AG04450 (cell line): ENCODE measurements around the gene CLCN5. TPM values are rescaled to one million over a fixed set of nuclear protein-coding genes. Genes with fewer than 3 reads are reported as not detected.

Experiments
- CTCF ChIA-PET: fragments of 300-600, 350-600 bp; formaldehyde crosslinking; extraction: SDS; loops from one replicate; lab custom pipeline; 2022; ENCODE audit warnings: antibody characterized with exemption, inconsistent platforms; lab: Charles Lee
- POLR2A ChIA-PET: fragments of 350-600 bp; formaldehyde crosslinking; extraction: SDS; loops from one replicate; lab custom pipeline; 2021; ENCODE audit warnings: antibody characterized with exemption, inconsistent platforms; lab: Yijun Ruan, JAX
- DNase-seq: peaks from one replicate; pipeline ENCODE4 v3.0.0-alpha.2; 2011; ENCODE audit warnings: low read depth, low spot score
- H3K27ac ChIP-seq: one replicate; pipeline ENCODE4 v1.5.1; 2012; ENCODE audit warnings: low read depth, low read length, control low read depth
- H3K27me3 ChIP-seq: one replicate; pipeline ENCODE4 v1.6.0; 2012; ENCODE audit warnings: low read length; ENCODE audit not compliant: control insufficient read depth, insufficient read depth
- H3K4me3 ChIP-seq: 2 replicates; pipeline ENCODE4 v1.5.1; 2011; ENCODE audit warnings: mild to moderate bottlenecking, low read depth, low read length, control low read depth
- H3K9me3 ChIP-seq: 2 replicates; pipeline ENCODE4 v1.5.1; 2012; ENCODE audit warnings: low read length; ENCODE audit not compliant: control insufficient read depth, insufficient read depth
- polyA plus RNA-seq: library from polyadenylated mRNA; depleted of rRNA; stranded (reverse); fragments of >200 nt; gene quantifications from 2 replicates; pipeline ENCODE4 v1.2.3, GENCODE V29; 2011
- TF ChIP-seq, protein P1 (sequence below): IDR thresholded peaks from 2 replicates; pipeline ENCODE4 v1.5.1; 2011; ENCODE audit warnings: low read depth, low read length, control low read depth, inconsistent platforms

CLCN5 gene
- polyA plus RNA-seq, 1 experiment: 2.2 TPM

DNA sequence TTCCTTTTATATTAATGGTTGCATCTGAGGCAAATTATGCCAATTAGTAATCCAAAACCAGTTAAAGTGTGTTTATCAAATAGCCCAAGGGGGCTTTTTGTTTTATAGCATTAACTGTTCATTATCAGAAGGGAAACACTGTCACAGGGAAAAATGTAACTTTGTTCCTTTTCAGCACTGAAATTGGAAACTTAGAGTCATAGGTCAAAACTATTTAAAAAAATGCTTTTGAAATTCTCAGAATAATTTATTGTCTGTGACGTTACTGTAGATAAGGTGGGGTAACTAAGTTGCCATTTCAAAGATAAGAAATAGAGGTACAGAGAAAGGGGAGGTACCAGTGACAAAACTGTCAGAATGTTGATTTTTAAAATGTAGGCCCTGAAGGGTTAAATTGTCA is 149.1 kb downstream of the CLCN5 start:
- TF ChIP-seq, protein P1, sequence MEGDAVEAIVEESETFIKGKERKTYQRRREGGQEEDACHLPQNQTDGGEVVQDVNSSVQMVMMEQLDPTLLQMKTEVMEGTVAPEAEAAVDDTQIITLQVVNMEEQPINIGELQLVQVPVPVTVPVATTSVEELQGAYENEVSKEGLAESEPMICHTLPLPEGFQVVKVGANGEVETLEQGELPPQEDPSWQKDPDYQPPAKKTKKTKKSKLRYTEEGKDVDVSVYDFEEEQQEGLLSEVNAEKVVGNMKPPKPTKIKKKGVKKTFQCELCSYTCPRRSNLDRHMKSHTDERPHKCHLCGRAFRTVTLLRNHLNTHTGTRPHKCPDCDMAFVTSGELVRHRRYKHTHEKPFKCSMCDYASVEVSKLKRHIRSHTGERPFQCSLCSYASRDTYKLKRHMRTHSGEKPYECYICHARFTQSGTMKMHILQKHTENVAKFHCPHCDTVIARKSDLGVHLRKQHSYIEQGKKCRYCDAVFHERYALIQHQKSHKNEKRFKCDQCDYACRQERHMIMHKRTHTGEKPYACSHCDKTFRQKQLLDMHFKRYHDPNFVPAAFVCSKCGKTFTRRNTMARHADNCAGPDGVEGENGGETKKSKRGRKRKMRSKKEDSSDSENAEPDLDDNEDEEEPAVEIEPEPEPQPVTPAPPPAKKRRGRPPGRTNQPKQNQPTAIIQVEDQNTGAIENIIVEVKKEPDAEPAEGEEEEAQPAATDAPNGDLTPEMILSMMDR: no peak
- no peaks in the 10 kb centered on the region for H3K9me3 ChIP-seq
- H3K27me3 ChIP-seq: no peaks in the 10 kb centered on the region
- ChIA-PET CTCF (no interaction called here), POLR2A (no interaction called here)
- H3K27ac ChIP-seq: no peak overlapping the region
- no peak for DNase-seq
- no peak overlapping the region for H3K4me3 ChIP-seq

DNA sequence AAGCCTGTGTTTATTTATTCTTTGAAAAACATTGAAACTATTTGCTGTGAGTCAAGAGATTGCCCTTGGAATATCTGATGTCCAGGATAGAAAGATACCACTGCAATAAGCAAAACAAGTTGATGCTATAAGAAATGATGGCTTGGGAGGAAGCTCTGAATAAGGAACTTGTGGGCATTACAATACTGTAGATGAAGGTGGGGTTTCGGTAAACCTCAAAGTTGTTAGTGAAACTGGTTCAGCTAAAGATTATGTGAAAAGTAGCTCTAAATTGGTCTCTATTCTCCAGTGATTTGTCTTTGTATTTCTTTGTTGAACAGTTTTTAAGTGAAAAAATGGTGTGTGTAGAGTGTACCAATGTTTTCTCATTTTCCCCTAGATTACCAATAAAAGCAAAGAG is 149.7 kb downstream of the CLCN5 start:
- ChIA-PET CTCF (no interaction called here), POLR2A (no interaction called here)
- TF ChIP-seq, protein P1: no peak
- DNase-seq: no peak
- H3K4me3 ChIP-seq: no peak overlapping the region
- no peaks in the 10 kb centered on the region for H3K9me3 ChIP-seq
- no peak overlapping the region for H3K27ac ChIP-seq
- H3K27me3 ChIP-seq: no peaks in the 10 kb centered on the region

DNA sequence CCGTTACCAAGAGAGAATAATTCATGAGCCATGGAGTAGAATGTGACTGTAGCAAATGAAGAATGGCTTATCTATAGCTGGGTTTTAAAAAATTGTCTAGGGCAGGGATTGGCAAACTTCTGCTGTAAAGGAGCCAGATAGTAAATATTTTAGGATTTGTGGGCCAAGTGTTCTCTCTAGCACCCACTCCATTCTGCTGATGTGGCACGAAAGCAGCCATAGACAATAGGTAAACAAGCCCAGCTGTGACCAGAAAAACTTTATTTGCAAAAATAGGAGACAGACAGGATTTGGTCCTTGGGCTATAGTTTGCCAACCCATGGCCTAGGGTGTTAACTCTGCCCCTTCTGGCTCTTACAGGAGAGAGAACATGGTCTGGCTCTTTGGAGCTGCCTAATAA is 151.2 kb downstream of the CLCN5 start:
- DNase-seq: no peak
- Histone ChIP-seq H3K27me3 (no peaks in the 10 kb centered on the region), H3K27ac (no peak overlapping the region), H3K4me3 (no peak overlapping the region), H3K9me3 (no peaks in the 10 kb centered on the region)
- TF ChIP-seq, protein P1: no peak
- ChIA-PET CTCF (no interaction called here), POLR2A (no interaction called here)

DNA sequence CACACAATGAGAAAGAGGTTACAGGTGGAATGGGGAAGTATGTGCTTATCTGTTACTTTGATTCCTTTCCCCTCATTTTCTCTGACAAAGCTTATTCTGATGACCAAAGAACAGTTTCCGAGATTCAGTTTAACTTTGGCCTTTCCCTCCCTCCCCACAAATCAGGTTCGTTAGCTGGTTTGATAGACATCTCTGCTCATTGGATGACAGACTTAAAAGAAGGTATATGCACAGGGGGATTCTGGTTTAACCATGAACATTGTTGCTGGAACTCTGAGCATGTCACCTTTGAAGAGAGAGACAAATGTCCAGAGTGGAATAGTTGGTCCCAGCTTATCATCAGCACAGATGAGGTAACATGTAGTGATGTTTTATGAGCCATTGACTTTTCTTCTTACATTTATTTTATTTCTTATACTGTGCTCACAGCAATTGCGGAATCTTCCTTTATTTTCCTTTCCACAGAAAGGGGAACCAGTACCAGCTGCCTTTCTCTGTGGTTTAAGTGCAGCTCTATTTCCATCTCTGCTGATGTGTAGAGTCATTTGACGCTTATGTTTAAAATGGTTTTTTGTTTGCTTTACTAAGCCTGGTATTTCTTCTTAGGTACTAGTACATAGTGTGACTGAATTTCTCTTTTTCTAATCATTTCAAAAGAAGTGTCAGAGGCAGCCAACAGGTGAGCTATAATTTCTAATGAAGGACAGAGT is 153.4 kb downstream of the CLCN5 start:
- no peaks in the 10 kb centered on the region for H3K27me3 ChIP-seq
- no peak for DNase-seq
- H3K9me3 ChIP-seq: no peaks in the 10 kb centered on the region
- no peak overlapping the region for H3K4me3 ChIP-seq
- POLR2A ChIA-PET: no interaction called here
- H3K27ac ChIP-seq: no peak overlapping the region
- CTCF ChIA-PET: no interaction called here
- TF ChIP-seq, protein P1: no peak

DNA sequence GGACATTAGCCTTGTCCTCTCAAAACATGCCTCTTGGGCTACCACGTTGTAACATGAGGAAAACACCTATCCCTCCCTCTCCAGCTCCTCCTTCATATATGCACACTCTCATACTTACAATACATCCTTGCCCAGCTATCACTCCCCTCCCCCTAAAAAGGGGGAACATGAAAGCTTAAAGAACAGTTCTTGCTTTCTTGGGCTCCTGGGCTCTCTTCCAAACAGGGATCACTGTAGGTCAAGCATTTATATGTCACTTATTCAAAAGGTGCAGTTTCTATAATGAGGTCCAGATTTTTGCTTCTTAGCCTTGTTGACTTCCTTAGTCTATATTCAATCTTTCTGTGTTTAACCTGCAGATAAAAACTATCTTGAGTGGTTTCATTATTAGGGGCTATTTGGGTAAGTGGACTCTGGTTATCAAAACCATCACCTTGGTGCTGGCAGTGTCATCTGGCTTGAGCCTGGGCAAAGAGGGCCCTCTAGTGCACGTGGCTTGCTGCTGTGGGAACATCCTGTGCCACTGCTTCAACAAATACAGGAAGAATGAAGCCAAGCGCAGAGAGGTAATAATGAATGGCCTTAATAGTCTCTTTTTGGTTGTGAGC is 159.0 kb downstream of the CLCN5 start:
- ChIA-PET POLR2A (no interaction called here), CTCF (interaction anchor here (1.4 kb wide), 1 partner anchor 197 kb away, joined by 3 read pairs; no protein-coding TSS in a partner anchor)
- Histone ChIP-seq H3K4me3 (no peak overlapping the region), H3K27ac (no peak overlapping the region), H3K9me3 (no peaks in the 10 kb centered on the region), H3K27me3 (no peaks in the 10 kb centered on the region)
- TF ChIP-seq, protein P1: peak; percentile 30
- no peak for DNase-seq
